ENCODE measurements around the gene ZBTB22.
A peak's percentile ranks its signal among the peaks of the same experiment; 100 is the strongest.

GRCh38 chr6:33299237-33299944, 18.2 kb downstream of the ZBTB22 start:
- TF ChIP-seq POLR2A (IDR thresholded peaks at IDR 0.05; ENCODE audit: low read length) = peak; percentile 97
- no peak for TF ChIP-seq GATA1 (IDR thresholded peaks at IDR 0.05; ENCODE audit: low read depth, low read length)

All from erythroblast (primary cell).